DND-41 (cell line): ENCODE measurements around the gene ZMPSTE24.

Experiments used
- ATAC-seq: fragments of 200-7000 bp; cut with Tn5 transposase; 3 replicates; pipeline ENCODE4 v1.9.1; 2021; ENCODE audit warnings: low read depth; ENCODE audit not compliant: insufficient read depth
- DNase-seq: peaks from one replicate; pipeline ENCODE4 v3.0.0-alpha.2; 2020
- H2AFZ ChIP-seq: 2 replicates; pipeline ENCODE4 v1.6.0; 2012; ENCODE audit warnings: low read depth, low read length
- H3K27ac ChIP-seq: 2 replicates; pipeline ENCODE4 v1.5.1; 2012; ENCODE audit warnings: low read length, inconsistent platforms
- H3K27me3 ChIP-seq: fragments of 200-600 bp; sonication (generic); 2 replicates; pipeline ENCODE4 v1.6.0; 2012; ENCODE audit warnings: low read length, mild to moderate bottlenecking, inconsistent platforms; ENCODE audit not compliant: insufficient read depth, poor library complexity
- H3K36me3 ChIP-seq: 2 replicates; pipeline ENCODE4 v1.5.1; 2012; ENCODE audit warnings: low read length, inconsistent platforms; ENCODE audit not compliant: insufficient read depth
- H3K4me1 ChIP-seq: 2 replicates; pipeline ENCODE4 v1.5.1; 2012; ENCODE audit warnings: mild to moderate bottlenecking, low read length; ENCODE audit not compliant: insufficient read depth
- H3K4me2 ChIP-seq: 2 replicates; pipeline ENCODE4 v1.6.0; 2012; ENCODE audit warnings: mild to moderate bottlenecking, moderate library complexity, low read length, inconsistent platforms; ENCODE audit not compliant: insufficient read depth
- H3K4me3 ChIP-seq, 2 experiments: fragments of 200-600 bp in 1 of 2; shearing (Covaris generic) in 1 of 2; 2 replicates each; pipeline ENCODE4 v1.5.1; 2012 to 2016; ENCODE audit warnings: inconsistent platforms in 2 of 2, low read length in 2 of 2, mild to moderate bottlenecking in 2 of 2, low read depth in 1 of 2, moderate library complexity in 1 of 2
- H3K79me2 ChIP-seq: 2 replicates; pipeline ENCODE4 v1.6.0; 2012; ENCODE audit warnings: low read length, inconsistent platforms; ENCODE audit not compliant: insufficient read depth
- H3K9ac ChIP-seq: 2 replicates; pipeline ENCODE4 v1.6.0; 2012; ENCODE audit warnings: low read depth, mild to moderate bottlenecking, inconsistent platforms, low read length, moderate library complexity
- H3K9me3 ChIP-seq: 2 replicates; pipeline ENCODE4 v1.5.1; 2012; ENCODE audit warnings: low read length, moderate library complexity, mild to moderate bottlenecking, inconsistent platforms; ENCODE audit not compliant: insufficient read depth, severe bottlenecking
- H4K20me1 ChIP-seq: 2 replicates; pipeline ENCODE4 v1.6.0; 2012; ENCODE audit warnings: low read length; ENCODE audit not compliant: insufficient read depth
- EZH2 ChIP-seq: IDR thresholded peaks from 3 replicates; pipeline ENCODE4 v1.6.1; 2012; ENCODE audit warnings: borderline replicate concordance, low read depth, mild to moderate bottlenecking, moderate library complexity, low read length, inconsistent platforms; ENCODE audit not compliant: severe bottlenecking
- TF ChIP-seq, protein P1 (sequence below): IDR thresholded peaks from 2 replicates; pipeline ENCODE4 v1.5.1; 2012; ENCODE audit warnings: borderline replicate concordance, low read length, moderate library complexity, mild to moderate bottlenecking; ENCODE audit not compliant: poor library complexity, severe bottlenecking; ENCODE audit errors: extremely low read depth

ZMPSTE24 gene

DNA sequence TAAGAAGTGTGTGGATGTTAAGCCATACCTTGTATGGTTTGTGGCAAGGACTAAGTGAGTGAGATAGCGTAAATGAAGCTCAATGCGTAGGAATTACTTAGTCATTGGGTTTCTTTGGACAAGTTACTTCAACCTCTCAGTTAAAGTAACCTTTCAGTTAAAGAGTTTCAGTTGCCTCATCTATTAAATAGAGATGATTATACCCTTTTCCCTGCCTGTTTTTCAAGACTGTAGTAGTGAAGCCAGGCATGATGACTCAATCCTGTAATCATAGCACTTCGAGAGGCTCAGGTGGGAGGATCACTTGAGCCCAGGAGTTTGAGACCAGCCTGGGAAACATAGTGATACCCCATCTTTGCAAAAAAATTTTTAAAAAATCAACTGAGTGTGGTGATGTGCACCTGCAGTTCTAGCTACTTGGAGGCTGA is 6.3 kb downstream of the ZMPSTE24 start:
- Histone ChIP-seq H3K4me1 (peaks cover 22% of the 10 kb centered on the region), H3K79me2 (peaks cover 55% of the 10 kb centered on the region), H3K27ac (no peak overlapping the region), H3K4me2 (no peak overlapping the region), H4K20me1 (no peaks in the 10 kb centered on the region), H3K9me3 (no peaks in the 10 kb centered on the region), H2AFZ (no peak overlapping the region), H3K4me3 (no peak overlapping the region), H3K27me3 (no peaks in the 10 kb centered on the region), H3K36me3 (peaks cover 89% of the 10 kb centered on the region), H3K9ac (no peak overlapping the region)
- ATAC-seq (no peak), DNase-seq (no peak)
- TF ChIP-seq EZH2, result no peak
- TF ChIP-seq, protein P1, sequence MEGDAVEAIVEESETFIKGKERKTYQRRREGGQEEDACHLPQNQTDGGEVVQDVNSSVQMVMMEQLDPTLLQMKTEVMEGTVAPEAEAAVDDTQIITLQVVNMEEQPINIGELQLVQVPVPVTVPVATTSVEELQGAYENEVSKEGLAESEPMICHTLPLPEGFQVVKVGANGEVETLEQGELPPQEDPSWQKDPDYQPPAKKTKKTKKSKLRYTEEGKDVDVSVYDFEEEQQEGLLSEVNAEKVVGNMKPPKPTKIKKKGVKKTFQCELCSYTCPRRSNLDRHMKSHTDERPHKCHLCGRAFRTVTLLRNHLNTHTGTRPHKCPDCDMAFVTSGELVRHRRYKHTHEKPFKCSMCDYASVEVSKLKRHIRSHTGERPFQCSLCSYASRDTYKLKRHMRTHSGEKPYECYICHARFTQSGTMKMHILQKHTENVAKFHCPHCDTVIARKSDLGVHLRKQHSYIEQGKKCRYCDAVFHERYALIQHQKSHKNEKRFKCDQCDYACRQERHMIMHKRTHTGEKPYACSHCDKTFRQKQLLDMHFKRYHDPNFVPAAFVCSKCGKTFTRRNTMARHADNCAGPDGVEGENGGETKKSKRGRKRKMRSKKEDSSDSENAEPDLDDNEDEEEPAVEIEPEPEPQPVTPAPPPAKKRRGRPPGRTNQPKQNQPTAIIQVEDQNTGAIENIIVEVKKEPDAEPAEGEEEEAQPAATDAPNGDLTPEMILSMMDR, result no peak

DNA sequence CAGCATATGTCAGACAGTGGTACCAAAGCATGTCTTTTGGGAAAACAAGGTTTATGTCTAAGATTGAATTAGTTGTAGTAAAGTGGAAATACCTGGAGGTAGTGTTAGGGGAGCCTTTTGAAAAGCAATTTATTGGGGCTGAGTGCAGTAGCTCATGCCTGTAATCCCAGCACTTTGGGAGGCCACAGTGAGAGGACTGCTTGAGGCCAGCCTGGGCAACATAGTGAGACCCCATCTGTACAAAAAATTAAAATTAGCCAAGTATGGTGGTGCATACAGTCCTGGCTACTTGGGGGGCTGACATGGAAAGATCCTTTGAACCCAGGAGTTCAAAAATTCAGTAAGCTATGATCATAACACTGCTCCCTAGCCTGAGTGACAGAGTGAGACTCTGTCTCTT is 7.3 kb downstream of the ZMPSTE24 start:
- peaks cover 13% of the 10 kb centered on the region; the same call in 1 of the 2 replicates for H3K4me1 ChIP-seq
- no peak overlapping the region for H3K4me2 ChIP-seq
- H2AFZ ChIP-seq, result no peak overlapping the region
- H3K9me3 ChIP-seq, result no peaks in the 10 kb centered on the region
- no peak overlapping the region for H3K9ac ChIP-seq
- H3K4me3 ChIP-seq, result no peak overlapping the region
- no peak overlapping the region for H3K27ac ChIP-seq
- peaks cover 45% of the 10 kb centered on the region for H3K79me2 ChIP-seq
- ATAC-seq (no peak), DNase-seq (no peak)
- no peaks in the 10 kb centered on the region for H3K27me3 ChIP-seq
- TF ChIP-seq EZH2, result no peak
- TF ChIP-seq, protein P1, result no peak
- H3K36me3 ChIP-seq, result peaks cover 91% of the 10 kb centered on the region
- no peaks in the 10 kb centered on the region for H4K20me1 ChIP-seq

DNA sequence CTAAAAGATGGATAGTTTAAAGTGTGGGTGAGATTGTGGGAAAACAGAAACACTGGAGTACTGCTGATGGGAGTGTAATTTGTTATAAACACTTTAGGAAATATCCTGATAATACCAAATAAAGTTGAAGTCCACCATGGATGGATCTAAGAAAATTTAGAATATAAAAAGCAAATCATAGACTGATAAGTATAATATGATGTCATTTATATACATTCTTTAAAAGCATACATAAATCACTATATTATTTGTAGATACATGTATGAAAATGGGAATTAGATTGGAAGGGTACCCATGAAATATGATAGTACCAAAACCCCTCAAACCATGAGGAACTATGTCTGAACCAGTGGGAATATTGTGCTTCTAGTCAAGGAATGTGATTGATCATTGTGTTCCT is 7.9 kb downstream of the ZMPSTE24 start:
- Histone ChIP-seq H3K9me3 (no peaks in the 10 kb centered on the region), H3K4me1 (peaks cover 11% of the 10 kb centered on the region; the same call in 1 of the 2 replicates), H3K27ac (no peak overlapping the region), H3K79me2 (peaks cover 43% of the 10 kb centered on the region), H3K4me2 (no peak overlapping the region), H2AFZ (no peak overlapping the region), H3K9ac (no peak overlapping the region), H3K27me3 (no peaks in the 10 kb centered on the region), H4K20me1 (no peaks in the 10 kb centered on the region; the same call in 1 of the 2 replicates), H3K36me3 (peaks cover 91% of the 10 kb centered on the region), H3K4me3 (no peak overlapping the region)
- no peak for TF ChIP-seq EZH2
- TF ChIP-seq, protein P1, result no peak
- ATAC-seq, result no peak
- DNase-seq, result no peak
